B cell (primary cell): ENCODE data around the gene PCDH7. TPM values are rescaled to one million over a fixed set of nuclear protein-coding genes. Genes with fewer than 3 reads are reported as not detected.

ENCODE experiments used
- ATAC-seq: fragments of 200-7000 bp; cut with Tn5 transposase; one replicate; pipeline ENCODE4 v1.10.0; 2021; ENCODE audit warnings: low read depth, mild to moderate bottlenecking, moderate number of reproducible peaks, moderate library complexity
- CTCF ChIA-PET: fragments of 350-600 bp; sonication (Branson Sonifier 250); formaldehyde crosslinking; loops from one replicate; lab custom pipeline; 2021; ENCODE audit warnings: antibody characterized with exemption, inconsistent platforms; lab: Charles Lee
- POLR2A ChIA-PET: fragments of 350-600 bp; sonication (Branson Sonifier 250); formaldehyde crosslinking; loops from one replicate; lab custom pipeline; 2021; ENCODE audit warnings: antibody characterized with exemption; lab: Charles Lee
- DNase-seq: peaks from one replicate; pipeline ENCODE4 v3.0.0; 2013
- H2AFZ ChIP-seq: 2 replicates; pipeline ENCODE4 v1.6.1; 2012; ENCODE audit warnings: mild to moderate bottlenecking, low read depth, low read length; ENCODE audit not compliant: insufficient read depth, poor library complexity, severe bottlenecking
- H3K27ac ChIP-seq, 2 donors: 1 replicate in 1 of 2; 2 replicates in 1 of 2; pipeline ENCODE4 v1.5.1; 2012 to 2013; ENCODE audit warnings: low read length in 2 of 2, mild to moderate bottlenecking in 2 of 2, moderate library complexity in 1 of 2
- H3K27me3 ChIP-seq, 4 experiments: fragments of 200-600 bp in 1 of 4; sonication (generic) in 1 of 4; replicated peaks in 1 of 4; 1 replicate in 2 of 4; 2 replicates in 2 of 4; pipeline versions ENCODE4 v1.6.1 to v1.7.0; 2013 to 2016; ENCODE audit warnings: low read length in 3 of 4, mild to moderate bottlenecking in 2 of 4, mixed read lengths in 1 of 4, moderate library complexity in 1 of 4; ENCODE audit not compliant: insufficient read depth in 4 of 4, control insufficient read depth in 3 of 4; ENCODE audit errors: control extremely low read depth in 1 of 4
- H3K36me3 ChIP-seq, 2 experiments: replicated peaks in 1 of 2; 1 replicate in 1 of 2; 2 replicates in 1 of 2; pipeline versions ENCODE4 v1.6.1 to v1.7.1; 2013; ENCODE audit warnings: low read length in 1 of 2; ENCODE audit not compliant: insufficient read depth in 2 of 2, control insufficient read depth in 1 of 2; ENCODE audit errors: control extremely low read depth in 1 of 2, extremely low read depth in 1 of 2
- H3K4me1 ChIP-seq, 2 donors: fragments of 200-600 bp in 1 of 2; sonication (generic) in 1 of 2; 1 replicate in 1 of 2; 2 replicates in 1 of 2; pipeline versions ENCODE4 v1.5.1 to v1.6.1; 2013 to 2017; ENCODE audit warnings: low read length in 2 of 2; ENCODE audit not compliant: control insufficient read depth in 2 of 2, insufficient read depth in 2 of 2
- H3K4me2 ChIP-seq: replicated peaks from 2 replicates; pipeline ENCODE3; 2012; ENCODE audit warnings: mild to moderate bottlenecking, low read depth, low read length; ENCODE audit not compliant: poor library complexity, severe bottlenecking
- H3K4me3 ChIP-seq, 5 experiments: fragments of 200-600 bp in 1 of 5; sonication (generic) in 1 of 5; 1 replicate in 3 of 5; 2 replicates in 2 of 5; pipeline versions ENCODE4 v1.5.1 to v1.7.0; 2011 to 2016; ENCODE audit warnings: low read length in 4 of 5, mild to moderate bottlenecking in 4 of 5, low read depth in 2 of 5, control low read depth in 1 of 5, moderate library complexity in 1 of 5; ENCODE audit not compliant: insufficient read depth in 1 of 5; ENCODE audit errors: control extremely low read depth in 1 of 5, extremely low read depth in 1 of 5
- H3K79me2 ChIP-seq: fragments of 200-600 bp; sonication (generic); one replicate; pipeline ENCODE4 v1.6.0; 2016; ENCODE audit warnings: low read length; ENCODE audit not compliant: control insufficient read depth, insufficient read depth
- H3K9ac ChIP-seq: fragments of 200-600 bp; sonication (generic); 2 replicates; pipeline ENCODE4 v1.6.1; 2017; ENCODE audit warnings: mild to moderate bottlenecking, low read length, moderate library complexity
- H3K9me3 ChIP-seq, 3 donors: one replicate each; pipeline versions ENCODE4 v1.6.1 to v1.7.1; 2013; ENCODE audit warnings: low read length in 2 of 3; ENCODE audit not compliant: control insufficient read depth in 2 of 3, insufficient read depth in 1 of 3; ENCODE audit errors: control extremely low read depth in 1 of 3
- H4K20me1 ChIP-seq: 2 replicates; pipeline ENCODE4 v1.6.0; 2012; ENCODE audit warnings: mild to moderate bottlenecking, low read length; ENCODE audit not compliant: insufficient read depth, control insufficient read depth, poor library complexity, severe bottlenecking
- H3K27ac Mint-ChIP-seq: one replicate; pipeline ENCODE4 v1.8.0; 2021; ENCODE audit warnings: mixed read lengths
- H3K27me3 Mint-ChIP-seq: one replicate; pipeline ENCODE4 v1.8.0; 2021; ENCODE audit warnings: mixed read lengths
- H3K4me1 Mint-ChIP-seq: one replicate; pipeline ENCODE4 v1.8.0; 2021; ENCODE audit warnings: mixed read lengths
- H3K4me3 Mint-ChIP-seq: one replicate; pipeline ENCODE4 v1.8.0; 2021; ENCODE audit warnings: mixed read lengths
- H3K9me3 Mint-ChIP-seq: one replicate; pipeline ENCODE4 v1.8.0; 2022; ENCODE audit warnings: mixed read lengths; ENCODE audit not compliant: insufficient read depth
- EZH2 ChIP-seq: IDR thresholded peaks from 2 replicates; pipeline ENCODE4 v1.6.1; 2012; ENCODE audit warnings: borderline replicate concordance, low read depth, mild to moderate bottlenecking, moderate library complexity, low read length; ENCODE audit not compliant: insufficient read depth, poor library complexity, severe bottlenecking
- WGBS: methylation state at CpG from one replicate; pipeline ENCODE4 v1.1.5; 2013; ENCODE audit warnings: missing lambda C conversion rate; ENCODE audit not compliant: insufficient coverage; 5-methylcytosine and 5-hydroxymethylcytosine counted together
- intact Hi-C: fragments of 100-400 bp; cut with micrococcal nuclease; formaldehyde crosslinking; loops from one replicate; pipeline ENCODE4 v1.10.0; 2022
- polyA plus RNA-seq: library from polyadenylated mRNA; depleted of rRNA; stranded (reverse); fragments of >200 nt; gene quantifications from 2 replicates; pipeline ENCODE4 v1.2.3, GENCODE V29; 2012
- total RNA-seq, 2 donors: library from RNA; stranded (reverse); fragments of 120-200 nt in 1 of 2; gene quantifications; 1 replicate in 1 of 2; 2 replicates in 1 of 2; pipeline versions ENCODE4 v1.2.3 to v1.2.4, GENCODE V29; 2013 to 2022
- TF ChIP-seq, protein P1 (sequence below): fragments of 200-600 bp; IDR thresholded peaks from one replicate; pipeline ENCODE4 v1.8.0; 2022; ENCODE audit warnings: antibody characterized with exemption, mild to moderate bottlenecking

Gene PCDH7
- total and polyA plus RNA-seq, 2 donors (not counting 1 experiment from before 2014, with no cell fraction given): not detected

DNA sequence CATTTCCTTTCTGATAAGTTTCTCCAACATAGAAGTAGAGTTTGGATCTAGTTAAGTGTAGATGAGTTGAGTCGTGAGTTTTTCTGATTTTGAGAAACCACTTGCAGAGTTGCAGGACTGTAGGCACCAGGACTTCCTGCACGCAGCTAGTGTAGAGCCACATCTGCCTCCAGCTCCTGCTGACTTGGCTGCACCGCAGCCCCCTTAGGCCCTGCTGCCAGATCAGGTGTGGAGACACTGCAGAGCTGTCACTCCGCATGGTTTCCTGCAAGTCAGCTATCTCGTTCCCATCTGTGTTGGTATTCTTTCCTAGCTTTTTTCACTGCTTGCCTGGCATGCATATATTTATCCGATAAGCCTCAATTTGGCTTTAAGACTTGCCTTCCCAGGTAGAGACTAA lies 48.9 kb downstream of the PCDH7 start:
- Mint-ChIP-seq H3K27ac (no peak overlapping the region), H3K27me3 (no peaks in the 10 kb centered on the region), H3K4me3 (no peak overlapping the region), H3K4me1 (no peaks in the 10 kb centered on the region), H3K9me3 (peaks cover 6% of the 10 kb centered on the region)
- no peak overlapping the region for H2AFZ ChIP-seq
- H3K4me2 ChIP-seq: no peak overlapping the region
- H3K27ac ChIP-seq: no peak overlapping the region
- no peaks in the 10 kb centered on the region for H3K36me3 ChIP-seq
- H3K9ac ChIP-seq: no peak overlapping the region
- H3K4me3 ChIP-seq: no peak overlapping the region
- peaks cover 0 to 3% (median 0%) of the 10 kb centered on the region in 3 donors for H3K9me3 ChIP-seq
- no peaks in the 10 kb centered on the region for H3K79me2 ChIP-seq
- no peaks in the 10 kb centered on the region for H3K4me1 ChIP-seq
- H4K20me1 ChIP-seq: no peaks in the 10 kb centered on the region
- 65% methylated on average over 5 of the region's 6 CpGs for WGBS
- ChIA-PET POLR2A (no interaction called here), CTCF (no interaction called here)
- intact Hi-C loops: no loop called here
- ATAC-seq: no peak
- TF ChIP-seq, protein P1, sequence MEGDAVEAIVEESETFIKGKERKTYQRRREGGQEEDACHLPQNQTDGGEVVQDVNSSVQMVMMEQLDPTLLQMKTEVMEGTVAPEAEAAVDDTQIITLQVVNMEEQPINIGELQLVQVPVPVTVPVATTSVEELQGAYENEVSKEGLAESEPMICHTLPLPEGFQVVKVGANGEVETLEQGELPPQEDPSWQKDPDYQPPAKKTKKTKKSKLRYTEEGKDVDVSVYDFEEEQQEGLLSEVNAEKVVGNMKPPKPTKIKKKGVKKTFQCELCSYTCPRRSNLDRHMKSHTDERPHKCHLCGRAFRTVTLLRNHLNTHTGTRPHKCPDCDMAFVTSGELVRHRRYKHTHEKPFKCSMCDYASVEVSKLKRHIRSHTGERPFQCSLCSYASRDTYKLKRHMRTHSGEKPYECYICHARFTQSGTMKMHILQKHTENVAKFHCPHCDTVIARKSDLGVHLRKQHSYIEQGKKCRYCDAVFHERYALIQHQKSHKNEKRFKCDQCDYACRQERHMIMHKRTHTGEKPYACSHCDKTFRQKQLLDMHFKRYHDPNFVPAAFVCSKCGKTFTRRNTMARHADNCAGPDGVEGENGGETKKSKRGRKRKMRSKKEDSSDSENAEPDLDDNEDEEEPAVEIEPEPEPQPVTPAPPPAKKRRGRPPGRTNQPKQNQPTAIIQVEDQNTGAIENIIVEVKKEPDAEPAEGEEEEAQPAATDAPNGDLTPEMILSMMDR: no peak
- no peak for TF ChIP-seq EZH2
- DNase-seq: no peak
- H3K27me3 ChIP-seq: no peaks in the 10 kb centered on the region

DNA sequence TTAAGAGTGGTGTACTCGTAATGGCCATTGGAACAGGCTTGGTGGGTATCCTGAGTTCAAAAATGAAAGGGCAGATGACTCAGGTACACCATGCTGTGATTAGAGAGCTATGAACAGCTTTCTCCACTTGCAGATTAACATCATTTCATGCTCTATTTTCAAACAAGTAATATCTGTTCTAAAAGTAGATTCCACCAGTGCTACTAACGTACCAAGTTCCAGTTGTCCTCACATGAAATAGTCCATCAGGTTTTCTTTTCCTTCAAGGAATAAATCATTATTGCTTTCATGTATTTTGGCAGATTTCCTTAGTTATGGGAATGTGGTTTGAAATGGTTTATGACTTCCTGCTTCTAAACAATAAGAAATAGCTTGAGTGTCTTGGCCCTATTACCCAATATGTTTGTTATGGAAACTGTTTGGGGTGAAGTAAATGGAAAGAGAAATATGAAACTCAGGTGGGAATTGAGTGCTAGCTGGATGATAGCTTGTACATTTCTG lies 49.9 kb downstream of the PCDH7 start:
- intact Hi-C loops: no loop called here
- Histone ChIP-seq H2AFZ (no peak overlapping the region), H3K9me3 (peaks cover 0 to 3% (median 0%) of the 10 kb centered on the region in 3 donors), H3K4me1 (no peaks in the 10 kb centered on the region), H4K20me1 (no peaks in the 10 kb centered on the region), H3K4me3 (no peak overlapping the region), H3K4me2 (no peak overlapping the region), H3K79me2 (no peaks in the 10 kb centered on the region), H3K36me3 (no peaks in the 10 kb centered on the region), H3K9ac (no peak overlapping the region), H3K27me3 (no peaks in the 10 kb centered on the region), H3K27ac (no peak overlapping the region)
- Mint-ChIP-seq H3K27me3 (no peaks in the 10 kb centered on the region), H3K4me1 (no peaks in the 10 kb centered on the region), H3K4me3 (no peak overlapping the region), H3K27ac (no peak overlapping the region), H3K9me3 (peaks cover 6% of the 10 kb centered on the region)
- no peak for ATAC-seq
- no peak for TF ChIP-seq EZH2
- WGBS: 70% methylated on average over 2 of the region's 2 CpGs
- DNase-seq: no peak
- ChIA-PET CTCF (no interaction called here), POLR2A (no interaction called here)
